WTC11 (cell line): ENCODE data around the gene TCF3. TPM values are rescaled to one million over a fixed set of nuclear protein-coding genes. Genes with fewer than 3 reads are reported as not detected.
"Not testable (repeated sequence)": the region's sequence is repeated elsewhere in the genome, so short reads cannot be mapped to it uniquely, and the experiment has no call there.

Experiments
- ATAC-seq: fragments of 200-7000 bp; cut with Tn5 transposase; 2 replicates; pipeline ENCODE4 v1.10.0; 2021; ENCODE audit warnings: mild to moderate bottlenecking, moderate library complexity
- CTCF ChIA-PET: fragments of 300-600 bp; sonication (Branson Sonifier 250); formaldehyde crosslinking; loops from one replicate; lab custom pipeline; 2021; ENCODE audit warnings: antibody characterized with exemption; lab: Charles Lee
- POLR2A ChIA-PET: fragments of 350-600 bp; sonication (Branson Sonifier 250); formaldehyde crosslinking; loops from one replicate; lab custom pipeline; 2021; ENCODE audit warnings: antibody characterized with exemption; lab: Charles Lee
- DNase-seq: peaks from one replicate; pipeline ENCODE4 v3.0.0; 2021; ENCODE audit warnings: low spot score
- H3K27ac Mint-ChIP-seq: 2 replicates; pipeline ENCODE4 v1.8.0; 2021; ENCODE audit warnings: mixed read lengths
- H3K27me3 Mint-ChIP-seq: 2 replicates; pipeline ENCODE4 v1.8.0; 2021; ENCODE audit warnings: low read depth, mild to moderate bottlenecking, moderate library complexity, mixed read lengths
- H3K36me3 Mint-ChIP-seq: 2 replicates; pipeline ENCODE4 v1.8.0; 2021; ENCODE audit warnings: mixed read lengths
- H3K4me1 Mint-ChIP-seq: 2 replicates; pipeline ENCODE4 v1.8.0; 2022; ENCODE audit warnings: mixed read lengths
- H3K4me3 Mint-ChIP-seq: 2 replicates; pipeline ENCODE4 v1.8.0; 2021; ENCODE audit warnings: mild to moderate bottlenecking, moderate library complexity, mixed read lengths
- H3K9me3 Mint-ChIP-seq: 2 replicates; pipeline ENCODE4 v1.8.0; 2021; ENCODE audit warnings: mixed read lengths
- ATF1 ChIP-seq: sonication (generic); formaldehyde crosslinking; IDR thresholded peaks from 2 replicates; pipeline ENCODE4 v1.8.1; 2023; ENCODE audit warnings: mild to moderate bottlenecking, moderate library complexity, missing genetic modification reagents
- CBFB ChIP-seq: sonication (generic); formaldehyde crosslinking; IDR thresholded peaks from 2 replicates; pipeline ENCODE4 v1.8.1; 2022; ENCODE audit warnings: mild to moderate bottlenecking, low read depth, missing genetic modification reagents
- CREM ChIP-seq: sonication (generic); formaldehyde crosslinking; IDR thresholded peaks from 2 replicates; pipeline ENCODE4 v1.8.1; 2022; ENCODE audit warnings: mild to moderate bottlenecking, missing genetic modification reagents, moderate library complexity
- ELF4 ChIP-seq: sonication (generic); formaldehyde crosslinking; IDR thresholded peaks from 2 replicates; pipeline ENCODE4 v1.8.1; 2022; ENCODE audit warnings: low read depth, mild to moderate bottlenecking, moderate library complexity, missing genetic modification reagents
- EMX1 ChIP-seq: fragments of 250-450 bp; sonication (Bioruptor Pico); IDR thresholded peaks from 2 replicates; pipeline ENCODE4 v1.8.0; 2021; ENCODE audit warnings: mild to moderate bottlenecking
- ETV6 ChIP-seq: sonication (generic); formaldehyde crosslinking; IDR thresholded peaks from 2 replicates; pipeline ENCODE4 v1.8.1; 2022; ENCODE audit warnings: mild to moderate bottlenecking, missing genetic modification reagents
- GRHL2 ChIP-seq: fragments of 250-450 bp; sonication (Bioruptor Pico); IDR thresholded peaks from 2 replicates; pipeline ENCODE4 v1.8.0; 2022; ENCODE audit warnings: mild to moderate bottlenecking, moderate library complexity; ENCODE audit not compliant: insufficient replicate concordance, severe bottlenecking
- GTF2I ChIP-seq: fragments of 250-450 bp; sonication (Bioruptor Pico); conservative IDR thresholded peaks from 2 replicates; pipeline ENCODE4 v1.4.0; 2021; ENCODE audit warnings: mild to moderate bottlenecking
- IRF2 ChIP-seq: sonication (generic); formaldehyde crosslinking; IDR thresholded peaks from 2 replicates; pipeline ENCODE4 v1.8.0; 2022; ENCODE audit warnings: low read depth, missing genetic modification reagents, borderline replicate concordance
- MYBL2 ChIP-seq: sonication (generic); formaldehyde crosslinking; IDR thresholded peaks from 2 replicates; pipeline ENCODE4 v1.8.1; 2023; ENCODE audit warnings: mild to moderate bottlenecking, moderate library complexity, missing genetic modification reagents
- NFYB ChIP-seq: sonication (generic); formaldehyde crosslinking; conservative IDR thresholded peaks from 2 replicates; pipeline ENCODE4 v1.8.0; 2022; ENCODE audit warnings: low read depth, missing genetic modification reagents
- PREB ChIP-seq: sonication (generic); formaldehyde crosslinking; IDR thresholded peaks from 2 replicates; pipeline ENCODE4 v1.8.1; 2022; ENCODE audit warnings: mild to moderate bottlenecking, missing genetic modification reagents, moderate library complexity, borderline replicate concordance
- SMAD4 ChIP-seq: sonication (generic); formaldehyde crosslinking; IDR thresholded peaks from 2 replicates; pipeline ENCODE4 v1.8.0; 2022; ENCODE audit warnings: mild to moderate bottlenecking, missing genetic modification reagents
- SOX15 ChIP-seq: fragments of 250-450 bp; sonication (Bioruptor Pico); IDR thresholded peaks from 2 replicates; pipeline ENCODE4 v1.9.0; 2021; ENCODE audit warnings: mild to moderate bottlenecking
- SP1 ChIP-seq: sonication (generic); formaldehyde crosslinking; conservative IDR thresholded peaks from 2 replicates; pipeline ENCODE4 v1.8.1; 2022; ENCODE audit warnings: missing genetic modification reagents
- TEAD4 ChIP-seq: sonication (generic); formaldehyde crosslinking; IDR thresholded peaks from 2 replicates; pipeline ENCODE4 v1.8.0; 2022; ENCODE audit warnings: mild to moderate bottlenecking, missing genetic modification reagents
- TP53 ChIP-seq: sonication (generic); formaldehyde crosslinking; IDR thresholded peaks from 2 replicates; pipeline ENCODE4 v1.8.1; 2023; ENCODE audit warnings: mild to moderate bottlenecking, missing genetic modification reagents
- ZNF232 ChIP-seq: sonication (generic); formaldehyde crosslinking; IDR thresholded peaks from 2 replicates; pipeline ENCODE4 v1.8.0; 2022; ENCODE audit warnings: mild to moderate bottlenecking, missing genetic modification reagents
- ZNF263 ChIP-seq: sonication (generic); formaldehyde crosslinking; IDR thresholded peaks from 2 replicates; pipeline ENCODE4 v1.8.1; 2022; ENCODE audit warnings: low read depth, mild to moderate bottlenecking, moderate library complexity, missing genetic modification reagents
- ZNF423 ChIP-seq: fragments of 250-450 bp; sonication (Bioruptor Pico); IDR thresholded peaks from 2 replicates; pipeline ENCODE4 v2.1.2; 2022; ENCODE audit warnings: mild to moderate bottlenecking, moderate library complexity
- ZNF532 ChIP-seq: fragments of 250-450 bp; sonication (Bioruptor Pico); IDR thresholded peaks from 2 replicates; pipeline ENCODE4 v1.9.0; 2021; ENCODE audit warnings: mild to moderate bottlenecking, borderline replicate concordance
- total RNA-seq: library from RNA; stranded (reverse); gene quantifications from 3 replicates; pipeline ENCODE4 v1.2.3, GENCODE V29; 2021
- TF ChIP-seq, protein P1 (sequence below): sonication (generic); formaldehyde crosslinking; IDR thresholded peaks from 2 replicates; pipeline ENCODE4 v1.8.1; 2022; ENCODE audit warnings: missing genetic modification reagents, borderline replicate concordance
- TF ChIP-seq, protein P2 (sequence below): fragments of 250-450 bp; sonication (Bioruptor Pico); IDR thresholded peaks from 2 replicates; pipeline ENCODE4 v1.9.0; 2021; ENCODE audit warnings: moderate library complexity, mild to moderate bottlenecking, inconsistent platforms, borderline replicate concordance

TCF3 gene
- total RNA-seq, 1 experiment from 2014 or later: 324 TPM

DNA sequence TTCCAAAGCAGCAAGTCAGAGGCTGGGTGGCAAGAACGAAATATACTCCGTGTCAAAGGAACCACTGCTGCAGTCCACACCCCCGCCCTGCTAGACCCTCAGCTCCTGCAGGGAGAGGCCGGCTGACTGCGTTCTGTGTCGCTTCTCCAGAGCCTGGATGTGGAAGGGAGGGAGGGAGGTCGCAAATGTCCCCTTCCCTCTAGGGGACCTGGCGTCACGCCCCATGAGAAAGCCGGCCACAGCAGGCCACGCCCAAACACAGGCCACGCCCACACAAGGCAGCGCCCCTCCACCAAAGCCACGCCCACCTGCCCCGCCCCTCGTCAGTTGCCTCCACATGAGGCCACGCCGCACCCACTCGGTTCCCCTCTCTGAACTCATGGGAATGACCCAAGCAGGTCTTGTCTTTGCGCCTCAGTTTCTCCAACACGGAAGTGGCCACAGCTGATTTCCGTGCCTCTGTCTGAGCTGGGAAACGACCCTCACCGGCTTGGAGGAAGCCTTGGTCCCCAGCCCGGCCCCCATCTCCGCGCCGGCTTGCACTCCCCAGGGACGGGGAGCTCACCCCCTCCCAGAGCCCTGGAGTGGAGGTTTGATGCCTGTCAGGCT is 38.4 kb upstream of the TCF3 start:
- TF ChIP-seq ELF4 (CRISPR knock-in tag) (no peak), GTF2I (CRISPR knock-in tag) (peak; percentile 77; the same call in 1 of the 2 replicates), ZNF532 (CRISPR knock-in tag) (no peak), MYBL2 (no peak), TEAD4 (CRISPR knock-in tag) (no peak), SMAD4 (CRISPR knock-in tag) (no peak), SP1 (peak; percentile 86)

GRCh38 chr19:1685785-1686184 is 33.4 kb upstream of the TCF3 start:
- H3K4me1 Mint-ChIP-seq, H3K9me3 Mint-ChIP-seq, H3K27ac Mint-ChIP-seq, POLR2A ChIA-PET, H3K36me3 Mint-ChIP-seq, DNase-seq, H3K4me3 Mint-ChIP-seq, ATAC-seq, CTCF ChIA-PET: not testable (repeated sequence)
- H3K27me3 Mint-ChIP-seq: peaks cover 36% of the 10 kb centered on the region

More for the DNA sequence above, 38.4 kb upstream of the TCF3 start:
- ChIA-PET CTCF (interaction anchor here (1.6 to 1.9 kb wide), 2 partner anchors 18 to 77 kb away, joined by 4 to 8 read pairs; no protein-coding TSS in a partner anchor), POLR2A (no interaction called here)
- DNase-seq: peak; percentile 89
- H3K27ac Mint-ChIP-seq: no peak overlapping the region
- H3K4me3 Mint-ChIP-seq: no peak overlapping the region
- H3K27me3 Mint-ChIP-seq: peaks cover 68% of the 10 kb centered on the region
- peaks cover 14% of the 10 kb centered on the region for H3K9me3 Mint-ChIP-seq
- H3K36me3 Mint-ChIP-seq: peaks cover 8% of the 10 kb centered on the region
- ATAC-seq: peak; percentile 74
- peaks cover 6% of the 10 kb centered on the region; the same call in 1 of the 2 replicates for H3K4me1 Mint-ChIP-seq

DNA sequence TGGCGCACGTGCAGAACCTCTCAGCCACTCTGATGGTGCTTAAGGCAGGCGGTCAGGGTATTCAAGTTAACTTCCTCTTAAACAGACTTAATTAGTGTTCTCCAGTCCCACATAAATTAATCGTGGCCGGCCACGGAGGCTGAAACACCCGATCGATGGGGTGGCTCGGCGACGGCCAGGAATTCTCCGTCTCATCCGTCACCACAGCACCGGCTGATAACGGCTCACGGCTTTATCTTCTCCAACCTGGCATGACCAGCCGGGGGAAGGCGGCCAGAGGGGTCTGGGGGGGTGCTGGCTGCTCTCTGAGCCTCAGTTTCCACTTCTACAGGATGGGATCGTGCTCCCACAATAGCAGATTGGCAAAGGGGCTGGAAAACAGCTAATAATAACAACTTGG is 32.6 kb upstream of the TCF3 start:
- H3K9me3 Mint-ChIP-seq: no peaks in the 10 kb centered on the region
- ChIA-PET CTCF (no interaction called here), POLR2A (no interaction called here)
- no peak overlapping the region for H3K4me3 Mint-ChIP-seq
- DNase-seq: no peak
- peaks cover 29% of the 10 kb centered on the region for H3K27me3 Mint-ChIP-seq
- H3K36me3 Mint-ChIP-seq: no peaks in the 10 kb centered on the region
- ATAC-seq: no peak
- H3K27ac Mint-ChIP-seq: no peak overlapping the region
- TF ChIP-seq IRF2 (CRISPR knock-in tag) (no peak), ZNF423 (CRISPR knock-in tag) (no peak), CREM (CRISPR knock-in tag) (no peak), ETV6 (CRISPR knock-in tag) (no peak), EMX1 (no peak), TP53 (CRISPR knock-in tag) (no peak), NFYB (CRISPR knock-in tag) (no peak)
- TF ChIP-seq, protein P1, sequence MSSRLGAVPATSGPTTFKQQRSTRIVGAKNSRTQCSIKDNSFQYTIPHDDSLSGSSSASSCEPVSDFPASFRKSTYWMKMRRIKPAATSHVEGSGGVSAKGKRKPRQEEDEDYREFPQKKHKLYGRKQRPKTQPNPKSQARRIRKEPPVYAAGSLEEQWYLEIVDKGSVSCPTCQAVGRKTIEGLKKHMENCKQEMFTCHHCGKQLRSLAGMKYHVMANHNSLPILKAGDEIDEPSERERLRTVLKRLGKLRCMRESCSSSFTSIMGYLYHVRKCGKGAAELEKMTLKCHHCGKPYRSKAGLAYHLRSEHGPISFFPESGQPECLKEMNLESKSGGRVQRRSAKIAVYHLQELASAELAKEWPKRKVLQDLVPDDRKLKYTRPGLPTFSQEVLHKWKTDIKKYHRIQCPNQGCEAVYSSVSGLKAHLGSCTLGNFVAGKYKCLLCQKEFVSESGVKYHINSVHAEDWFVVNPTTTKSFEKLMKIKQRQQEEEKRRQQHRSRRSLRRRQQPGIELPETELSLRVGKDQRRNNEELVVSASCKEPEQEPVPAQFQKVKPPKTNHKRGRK (CRISPR knock-in tag): no peak
- H3K4me1 Mint-ChIP-seq: peaks cover 4% of the 10 kb centered on the region; the same call in 1 of the 2 replicates

DNA sequence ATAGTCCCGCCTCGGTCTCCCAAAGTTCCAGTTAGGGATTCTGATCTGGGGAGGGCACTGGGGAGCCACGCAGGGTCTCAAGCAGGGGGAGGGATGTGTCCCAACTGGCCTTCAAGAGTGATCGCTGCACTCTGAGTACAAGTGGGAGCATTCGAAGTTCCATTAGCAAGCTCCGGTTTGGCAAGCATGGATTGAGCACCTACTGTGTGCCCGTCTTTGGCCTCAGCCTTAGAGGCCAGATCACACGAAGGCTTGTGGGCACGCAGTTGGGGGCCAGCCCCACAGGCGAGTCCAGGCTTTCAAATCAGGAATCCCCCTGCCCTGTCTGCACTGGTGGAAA is 32.1 kb upstream of the TCF3 start:
- DNase-seq (no peak), ATAC-seq (no peak)
- Mint-ChIP-seq H3K9me3 (no peaks in the 10 kb centered on the region), H3K4me3 (no peak overlapping the region), H3K27me3 (peaks cover 29% of the 10 kb centered on the region), H3K4me1 (peaks cover 4% of the 10 kb centered on the region; the same call in 1 of the 2 replicates), H3K27ac (no peak overlapping the region), H3K36me3 (no peaks in the 10 kb centered on the region)
- POLR2A ChIA-PET: no interaction called here
- CTCF ChIA-PET: interaction anchor here (1.9 to 2.8 kb wide), 2 partner anchors 11 to 110 kb away, joined by 5 to 28 read pairs; no protein-coding TSS in a partner anchor
- TF ChIP-seq ZNF232 (CRISPR knock-in tag): no peak
- no peak for TF ChIP-seq ELF4 (CRISPR knock-in tag)
- TF ChIP-seq ZNF263: no peak
- TF ChIP-seq TP53 (CRISPR knock-in tag): no peak
- TF ChIP-seq ATF1 (CRISPR knock-in tag): no peak
- TF ChIP-seq CBFB (CRISPR knock-in tag): no peak
- TF ChIP-seq PREB (CRISPR knock-in tag): no peak
- TF ChIP-seq SOX15: no peak
- TF ChIP-seq, protein P2, sequence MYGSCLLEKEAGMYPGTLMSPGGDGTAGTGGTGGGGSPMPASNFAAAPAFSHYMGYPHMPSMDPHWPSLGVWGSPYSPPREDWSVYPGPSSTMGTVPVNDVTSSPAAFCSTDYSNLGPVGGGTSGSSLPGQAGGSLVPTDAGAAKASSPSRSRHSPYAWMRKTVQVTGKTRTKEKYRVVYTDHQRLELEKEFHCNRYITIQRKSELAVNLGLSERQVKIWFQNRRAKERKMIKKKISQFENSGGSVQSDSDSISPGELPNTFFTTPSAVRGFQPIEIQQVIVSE (CRISPR knock-in tag): no peak
- no peak for TF ChIP-seq GRHL2
